Measurements from ENCODE around the gene PRXL2A. TPM values are rescaled to one million over a fixed set of nuclear protein-coding genes. Genes with fewer than 3 reads are reported as not detected.
A peak's percentile ranks its signal among the peaks of the same experiment; 100 is the strongest.

The PRXL2A gene
- total RNA-seq, 1 donor: 5.1 TPM

DNA sequence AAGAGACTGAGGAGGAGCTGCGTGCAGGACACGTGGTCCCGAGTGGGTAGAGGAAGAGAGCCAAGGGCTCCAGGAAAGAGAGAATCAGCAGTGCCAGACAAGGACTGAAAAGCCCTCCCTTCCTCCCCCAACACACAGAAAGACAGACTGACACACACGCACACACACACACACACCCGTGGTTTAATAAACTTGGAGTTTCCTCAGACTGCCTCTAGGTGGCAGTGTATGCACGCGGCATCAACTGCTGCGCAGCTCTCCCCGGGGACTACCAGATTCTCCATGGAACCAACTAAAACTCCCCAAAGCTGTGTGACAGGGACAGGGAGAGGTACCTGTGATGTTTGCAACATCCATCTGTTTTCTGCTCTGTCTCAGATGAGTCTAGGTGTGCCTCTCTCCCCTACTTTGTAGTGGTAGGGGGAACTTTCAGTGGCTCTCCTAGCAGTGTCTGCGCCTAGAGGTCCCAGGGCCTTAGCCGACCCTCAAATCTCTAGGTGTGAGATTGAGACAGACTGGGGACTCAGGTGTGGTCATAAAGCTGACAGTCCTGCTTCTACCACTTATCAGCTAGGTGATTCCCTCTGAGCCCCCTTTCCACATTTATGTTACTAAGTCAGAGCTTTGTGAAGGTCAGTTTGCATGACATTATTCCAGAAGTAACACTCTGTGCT, 36.4 kb downstream of the PRXL2A start:
- Histone ChIP-seq H3K27ac (ENCODE audit: low read depth, low read length) (no peak overlapping the region), H4K20me1 (ENCODE audit: insufficient read depth, low read length) (no peaks in the 10 kb centered on the region), H3K36me3 (ENCODE audit: insufficient read depth, low read length) (no peaks in the 10 kb centered on the region), H2AFZ (ENCODE audit: low read length) (no peak overlapping the region), H3K79me2 (ENCODE audit: insufficient read depth, low read length) (no peaks in the 10 kb centered on the region), H3K4me1 (ENCODE audit: insufficient read depth, low read length) (no peaks in the 10 kb centered on the region), H3K27me3 (ENCODE audit: insufficient read depth, low read length) (peaks cover 5% of the 10 kb centered on the region), H3K9me3 (ENCODE audit: low read depth, low read length) (no peaks in the 10 kb centered on the region), H3K4me2 (ENCODE audit: insufficient read depth, low read length) (no peak overlapping the region), H3K4me3 (ENCODE audit: insufficient read depth, low read length) (no peak overlapping the region)
- TF ChIP-seq, protein P1, sequence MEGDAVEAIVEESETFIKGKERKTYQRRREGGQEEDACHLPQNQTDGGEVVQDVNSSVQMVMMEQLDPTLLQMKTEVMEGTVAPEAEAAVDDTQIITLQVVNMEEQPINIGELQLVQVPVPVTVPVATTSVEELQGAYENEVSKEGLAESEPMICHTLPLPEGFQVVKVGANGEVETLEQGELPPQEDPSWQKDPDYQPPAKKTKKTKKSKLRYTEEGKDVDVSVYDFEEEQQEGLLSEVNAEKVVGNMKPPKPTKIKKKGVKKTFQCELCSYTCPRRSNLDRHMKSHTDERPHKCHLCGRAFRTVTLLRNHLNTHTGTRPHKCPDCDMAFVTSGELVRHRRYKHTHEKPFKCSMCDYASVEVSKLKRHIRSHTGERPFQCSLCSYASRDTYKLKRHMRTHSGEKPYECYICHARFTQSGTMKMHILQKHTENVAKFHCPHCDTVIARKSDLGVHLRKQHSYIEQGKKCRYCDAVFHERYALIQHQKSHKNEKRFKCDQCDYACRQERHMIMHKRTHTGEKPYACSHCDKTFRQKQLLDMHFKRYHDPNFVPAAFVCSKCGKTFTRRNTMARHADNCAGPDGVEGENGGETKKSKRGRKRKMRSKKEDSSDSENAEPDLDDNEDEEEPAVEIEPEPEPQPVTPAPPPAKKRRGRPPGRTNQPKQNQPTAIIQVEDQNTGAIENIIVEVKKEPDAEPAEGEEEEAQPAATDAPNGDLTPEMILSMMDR (IDR thresholded peaks at IDR 0.05; ENCODE audit: extremely low read depth, low read depth, low read length): peak; percentile 95
- peak; percentile 81 for DNase-seq (ENCODE audit: insufficient read length, low spot score, missing footprints)

DNA sequence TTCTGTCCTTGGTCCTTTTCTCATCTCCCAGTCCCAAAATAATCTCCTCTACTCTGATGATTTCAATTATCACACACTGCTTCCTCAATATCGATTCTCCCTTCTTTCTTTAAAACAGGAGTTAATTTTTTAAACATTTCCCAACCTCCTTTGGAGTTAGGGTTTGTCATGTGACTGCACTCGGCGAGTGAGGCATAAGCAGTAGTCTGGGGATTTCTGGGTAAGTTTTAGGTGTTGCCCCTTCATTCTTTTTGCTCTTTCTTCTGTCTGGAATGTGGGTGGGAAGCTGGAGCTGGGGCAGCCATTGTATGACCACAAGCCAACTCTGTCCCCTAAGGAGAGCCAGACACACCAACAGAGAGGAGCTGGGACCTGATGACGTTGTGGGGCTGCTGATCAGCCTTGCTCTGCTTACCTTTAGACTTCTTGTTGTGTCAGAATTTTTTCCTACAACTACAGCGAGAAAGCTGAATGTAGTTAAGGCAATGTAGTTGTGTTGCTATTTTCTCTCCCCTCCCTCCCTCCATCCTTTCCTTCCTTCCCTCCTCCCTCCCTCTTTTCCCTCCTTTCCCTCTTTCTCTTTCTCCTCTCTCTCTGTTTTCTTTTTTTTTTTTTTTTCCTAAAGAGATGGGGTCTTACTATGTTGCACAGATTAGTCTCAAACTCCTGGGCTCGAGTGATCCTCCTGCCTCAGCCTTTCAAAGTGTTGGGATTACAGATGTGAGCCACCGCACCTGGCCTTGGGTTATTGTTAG, 39.3 kb downstream of the PRXL2A start:
- H4K20me1 ChIP-seq (ENCODE audit: insufficient read depth, low read length): no peaks in the 10 kb centered on the region
- no peak overlapping the region for H3K4me2 ChIP-seq (ENCODE audit: insufficient read depth, low read length)
- H3K36me3 ChIP-seq (ENCODE audit: insufficient read depth, low read length): no peaks in the 10 kb centered on the region
- no peak overlapping the region for H3K4me3 ChIP-seq (ENCODE audit: insufficient read depth, low read length)
- DNase-seq (ENCODE audit: insufficient read length, low spot score, missing footprints): peak; percentile 47
- TF ChIP-seq, protein P1 (IDR thresholded peaks at IDR 0.05; ENCODE audit: extremely low read depth, low read depth, low read length): no peak
- no peaks in the 10 kb centered on the region for H3K79me2 ChIP-seq (ENCODE audit: insufficient read depth, low read length)
- no peak overlapping the region for H3K27ac ChIP-seq (ENCODE audit: low read depth, low read length)
- no peaks in the 10 kb centered on the region for H3K4me1 ChIP-seq (ENCODE audit: insufficient read depth, low read length)
- no peaks in the 10 kb centered on the region for H3K9me3 ChIP-seq (ENCODE audit: low read depth, low read length)
- H2AFZ ChIP-seq (ENCODE audit: low read length): peak overlapping the region; percentile 29
- H3K27me3 ChIP-seq (ENCODE audit: insufficient read depth, low read length): peaks cover 5% of the 10 kb centered on the region

DNA sequence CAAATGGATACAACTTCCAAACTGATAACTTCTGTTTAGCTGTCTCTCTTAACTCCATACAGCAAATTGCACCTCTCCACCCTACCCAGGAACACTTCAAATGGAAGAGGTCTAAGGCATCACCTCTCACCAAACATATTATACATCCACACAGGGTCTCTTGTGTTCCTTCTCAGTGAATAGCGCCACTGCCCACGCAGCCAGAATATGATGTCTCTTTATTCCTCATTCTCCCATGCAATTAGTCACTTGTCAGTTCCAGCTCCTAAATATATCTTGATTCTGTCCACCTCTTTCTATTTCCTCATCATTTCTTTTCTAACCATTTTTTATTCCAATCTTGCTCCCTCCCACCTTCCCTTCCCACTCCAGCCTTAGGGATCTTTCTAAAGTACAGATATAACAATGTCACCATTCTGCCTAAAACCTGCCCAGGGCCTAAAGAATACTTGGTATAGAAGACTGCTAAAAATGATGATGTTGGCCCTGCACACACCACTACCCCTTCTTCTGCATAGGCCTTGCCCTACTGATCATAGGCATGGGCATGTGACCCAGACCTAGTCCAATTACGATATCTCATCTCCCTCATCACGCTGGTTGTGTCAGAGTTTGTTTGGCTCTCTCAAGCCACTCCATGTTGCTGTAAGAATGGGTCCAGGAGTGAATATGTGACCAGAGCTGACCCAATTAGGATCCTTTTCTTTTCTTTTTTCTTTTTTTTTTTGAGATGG, 40.0 kb downstream of the PRXL2A start:
- no peaks in the 10 kb centered on the region for H3K9me3 ChIP-seq (ENCODE audit: low read depth, low read length)
- no peak overlapping the region for H3K4me3 ChIP-seq (ENCODE audit: insufficient read depth, low read length)
- no peak for DNase-seq (ENCODE audit: insufficient read length, low spot score, missing footprints)
- peaks cover 5% of the 10 kb centered on the region for H3K27me3 ChIP-seq (ENCODE audit: insufficient read depth, low read length)
- H3K79me2 ChIP-seq (ENCODE audit: insufficient read depth, low read length): no peaks in the 10 kb centered on the region
- no peak overlapping the region for H3K27ac ChIP-seq (ENCODE audit: low read depth, low read length)
- TF ChIP-seq, protein P1 (IDR thresholded peaks at IDR 0.05; ENCODE audit: extremely low read depth, low read depth, low read length): no peak
- H3K36me3 ChIP-seq (ENCODE audit: insufficient read depth, low read length): no peaks in the 10 kb centered on the region
- H3K4me1 ChIP-seq (ENCODE audit: insufficient read depth, low read length): peaks cover 2% of the 10 kb centered on the region
- H4K20me1 ChIP-seq (ENCODE audit: insufficient read depth, low read length): no peaks in the 10 kb centered on the region
- H3K4me2 ChIP-seq (ENCODE audit: insufficient read depth, low read length): no peak overlapping the region
- H2AFZ ChIP-seq (ENCODE audit: low read length): no peak overlapping the region

DNA sequence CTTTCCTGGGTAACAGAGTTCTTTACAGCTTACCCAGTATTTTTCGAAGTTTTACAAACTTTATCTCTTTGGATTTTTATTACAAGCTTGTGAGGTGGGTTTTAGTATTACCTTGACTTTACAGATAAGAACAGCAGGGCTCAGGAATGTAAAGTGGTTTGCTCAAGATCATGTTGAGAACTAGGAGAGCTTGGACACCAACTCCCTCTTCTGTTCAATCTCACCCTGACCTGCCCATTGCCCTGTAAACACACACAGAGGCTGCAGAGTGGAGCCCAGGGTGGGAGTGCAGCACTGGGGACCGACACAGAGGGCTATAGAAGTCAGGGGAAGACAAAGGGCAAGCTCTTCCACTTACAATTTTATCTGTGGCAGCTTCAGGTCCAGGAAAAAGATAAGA, 41.2 kb downstream of the PRXL2A start:
- Histone ChIP-seq H3K36me3 (ENCODE audit: insufficient read depth, low read length) (no peaks in the 10 kb centered on the region), H3K4me2 (ENCODE audit: insufficient read depth, low read length) (no peak overlapping the region), H3K4me3 (ENCODE audit: insufficient read depth, low read length) (no peak overlapping the region), H3K79me2 (ENCODE audit: insufficient read depth, low read length) (no peaks in the 10 kb centered on the region), H2AFZ (ENCODE audit: low read length) (no peak overlapping the region), H4K20me1 (ENCODE audit: insufficient read depth, low read length) (no peaks in the 10 kb centered on the region), H3K4me1 (ENCODE audit: insufficient read depth, low read length) (peaks cover 3% of the 10 kb centered on the region), H3K27me3 (ENCODE audit: insufficient read depth, low read length) (peaks cover 5% of the 10 kb centered on the region), H3K27ac (ENCODE audit: low read depth, low read length) (no peak overlapping the region), H3K9me3 (ENCODE audit: low read depth, low read length) (no peaks in the 10 kb centered on the region)
- DNase-seq (ENCODE audit: insufficient read length, low spot score, missing footprints): no peak
- TF ChIP-seq, protein P1 (IDR thresholded peaks at IDR 0.05; ENCODE audit: extremely low read depth, low read depth, low read length): no peak
